ENCODE data around the gene ITPKB.
"Not testable (repeated sequence)": the region's sequence is repeated elsewhere in the genome, so short reads cannot be mapped to it uniquely, and the experiment has no call there.

The ITPKB gene

GRCh38 chr1:226615876-226616275 lies 123.2 kb downstream of the ITPKB start:
- DNase-seq = no peak

GRCh38 chr1:226611980-226612379 lies 127.1 kb downstream of the ITPKB start:
- DNase-seq = not testable (repeated sequence)

GRCh38 chr1:226611301-226611700 lies 127.8 kb downstream of the ITPKB start:
- DNase-seq = no peak

- DNase-seq = no peak
Measured at GRCh38 chr1:226610671-226611070, 128.4 kb downstream of the ITPKB start.

GRCh38 chr1:226609836-226610455 lies 129.1 kb downstream of the ITPKB start:
- no peak for DNase-seq

- peak; percentile 39 for DNase-seq
Measured at GRCh38 chr1:226608699-226609505, 130.2 kb downstream of the ITPKB start.

GRCh38 chr1:226607821-226608220 lies 131.3 kb downstream of the ITPKB start:
- no peak for DNase-seq

- no peak for DNase-seq
Measured at GRCh38 chr1:226607268-226607660, 131.8 kb downstream of the ITPKB start.

GRCh38 chr1:226606311-226607267 lies 132.5 kb downstream of the ITPKB start:
- DNase-seq = no peak

- no peak for DNase-seq
Measured at GRCh38 chr1:226605318-226605950, 133.6 kb downstream of the ITPKB start.

- no peak for DNase-seq
Measured at GRCh38 chr1:226604560-226605317, 134.3 kb downstream of the ITPKB start.

- no peak for DNase-seq
Measured at GRCh38 chr1:226603858-226604559, 135.1 kb downstream of the ITPKB start.

GRCh38 chr1:226603022-226603857 lies 135.8 kb downstream of the ITPKB start:
- no peak for DNase-seq

- no peak for DNase-seq
Measured at GRCh38 chr1:226602186-226603021, 136.7 kb downstream of the ITPKB start.

GRCh38 chr1:226601456-226601855 lies 137.6 kb downstream of the ITPKB start:
- no peak for DNase-seq

- no peak for DNase-seq
Measured at GRCh38 chr1:226600254-226600653, 138.8 kb downstream of the ITPKB start.

GRCh38 chr1:226599636-226600238 lies 139.3 kb downstream of the ITPKB start:
- DNase-seq = no peak

- DNase-seq = not testable (repeated sequence)
Measured at GRCh38 chr1:226598955-226599354, 140.1 kb downstream of the ITPKB start.

GRCh38 chr1:226598455-226598849 lies 140.6 kb downstream of the ITPKB start:
- DNase-seq = no peak

Measured in SHP77 treated with DMSO at 0.1 percent for 48 hours (cell line).